ENCODE results near the gene SNED1.

The SNED1 gene

DNA sequence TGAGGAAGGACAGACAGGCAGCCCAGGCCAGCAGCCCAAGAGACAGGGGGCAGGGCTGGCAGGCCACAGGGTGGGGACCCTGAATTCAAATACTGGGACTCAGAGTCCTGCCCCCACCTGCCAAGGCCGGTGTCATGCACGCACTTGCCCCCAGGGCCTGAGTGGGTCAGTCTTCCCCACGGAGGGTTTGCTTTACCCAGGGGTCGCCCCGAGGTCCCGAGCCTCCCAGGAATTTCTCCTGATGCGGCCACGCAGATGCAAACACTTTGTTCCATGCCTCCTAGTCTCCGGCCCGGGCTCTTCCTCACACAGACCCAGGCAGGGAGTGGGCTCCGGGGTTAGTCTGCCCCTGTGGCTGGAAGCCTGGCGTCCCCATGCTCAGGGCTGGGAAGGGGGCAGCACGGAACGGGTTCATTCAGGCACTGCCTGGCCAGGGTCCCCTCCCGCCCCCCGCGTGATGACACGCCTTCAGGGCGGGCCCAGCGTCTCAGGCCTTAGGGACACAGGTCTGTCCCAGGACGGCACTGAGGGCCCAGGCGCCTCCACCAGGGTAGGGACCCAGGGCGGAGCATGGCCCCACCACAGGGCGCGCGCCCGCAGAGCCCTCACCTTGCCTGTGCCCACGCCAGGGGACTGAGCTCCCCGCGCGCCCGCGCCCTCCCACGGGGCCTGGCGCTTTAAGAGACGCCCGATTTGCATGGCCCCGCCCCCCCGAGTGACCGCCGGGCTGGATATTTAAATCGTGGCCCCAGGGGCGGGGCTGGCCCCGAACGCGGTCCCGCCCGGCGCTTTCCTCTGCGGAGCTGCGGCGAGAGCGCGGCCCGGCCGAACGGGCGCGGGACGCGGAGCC is at the start of gene SNED1:
Gene SNED1, plus strand, starts transcription at position 763 of the 850 bp plus-strand sequence. CDS start 220 bp downstream, outside the sequence.
- peak; percentile 91 for DNase-seq (ENCODE audit: low spot score)

DNA sequence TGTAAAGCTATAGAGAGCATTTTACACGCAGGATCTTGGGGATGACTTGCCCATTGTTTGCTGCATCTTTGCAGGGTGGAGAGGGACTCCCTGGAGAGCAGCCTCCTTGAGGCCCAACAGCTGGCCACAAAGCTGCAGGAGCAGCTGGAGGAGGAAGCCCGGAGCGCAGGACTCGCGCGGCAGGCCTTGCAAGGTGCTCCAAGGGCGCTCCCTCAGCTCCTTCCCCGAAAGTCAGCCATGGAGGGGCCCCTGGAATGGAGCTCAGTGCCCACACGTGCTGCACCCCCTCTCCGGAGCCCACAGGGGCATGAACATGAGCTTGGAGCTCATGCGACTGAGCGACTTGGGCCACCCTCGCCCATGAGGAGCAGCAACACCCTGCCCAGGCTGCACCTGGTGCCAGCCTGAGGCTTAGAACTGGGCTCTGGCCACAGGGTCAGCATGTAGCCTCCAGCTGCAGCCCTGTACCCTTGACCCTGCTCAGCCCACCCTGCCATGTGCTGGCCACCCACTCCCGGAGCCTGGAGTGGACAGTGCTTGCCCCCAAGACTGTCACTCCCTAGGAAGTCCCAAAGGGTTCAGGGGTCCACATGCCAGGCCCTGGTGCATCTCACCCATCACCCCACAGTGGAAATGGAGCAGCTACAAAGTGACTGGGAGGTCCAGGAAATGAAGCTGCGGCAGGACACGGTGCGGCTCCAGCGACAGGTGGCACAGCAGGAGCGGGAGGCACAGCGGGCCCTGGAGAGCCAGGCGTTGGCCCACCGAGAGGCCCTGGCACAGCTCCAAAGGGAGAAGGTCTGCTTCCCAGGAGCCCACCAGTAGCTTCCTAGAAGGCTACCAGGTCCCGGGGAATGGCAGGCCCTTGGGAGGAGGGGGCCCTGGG is 49.3 kb upstream of the SNED1 start:
- no peak for DNase-seq (ENCODE audit: low spot score)

DNA sequence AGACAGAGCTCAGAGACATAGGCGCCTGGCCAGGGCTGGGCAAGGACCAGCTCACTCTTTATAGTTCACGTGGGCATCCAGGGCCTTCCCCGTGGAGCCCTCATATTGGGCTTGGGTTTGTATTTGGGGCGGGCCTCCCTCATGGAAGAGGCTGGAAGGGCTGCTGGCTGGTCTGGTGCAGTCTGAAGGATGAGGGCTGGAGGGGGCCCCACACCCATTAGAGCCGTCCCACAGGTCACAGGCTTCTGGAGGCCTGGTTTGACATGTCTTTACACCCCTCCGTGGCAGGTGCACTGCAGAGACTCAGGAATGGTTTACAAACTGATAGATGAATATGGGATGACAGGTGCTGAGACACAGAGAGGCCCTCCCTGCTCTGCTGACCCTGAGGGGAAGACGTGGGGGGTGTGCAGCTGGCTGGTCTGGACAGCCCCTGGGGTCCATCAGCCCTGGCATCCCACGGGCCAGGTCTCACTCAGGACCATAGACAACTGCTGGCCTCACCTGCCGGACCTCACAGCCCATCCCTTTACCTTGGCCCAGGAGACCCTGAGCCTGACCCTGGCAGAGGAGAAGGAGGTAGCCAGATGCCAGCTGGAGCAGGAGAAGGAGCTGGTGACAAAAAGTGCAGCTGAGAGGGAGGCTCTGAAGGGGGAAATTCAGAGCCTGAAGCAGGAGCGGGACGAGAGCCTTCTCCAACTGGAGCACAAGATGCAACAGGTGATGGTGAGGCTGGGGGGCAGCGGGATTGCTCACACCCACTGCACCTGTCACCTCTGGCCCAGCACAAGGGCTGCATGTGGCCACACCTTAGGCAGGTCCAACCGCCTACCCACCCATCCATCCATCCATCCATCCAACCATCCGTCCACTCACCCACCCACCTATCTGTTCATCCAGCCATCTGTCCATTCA is 48.4 kb upstream of the SNED1 start:
- no peak for DNase-seq (ENCODE audit: low spot score)

DNA sequence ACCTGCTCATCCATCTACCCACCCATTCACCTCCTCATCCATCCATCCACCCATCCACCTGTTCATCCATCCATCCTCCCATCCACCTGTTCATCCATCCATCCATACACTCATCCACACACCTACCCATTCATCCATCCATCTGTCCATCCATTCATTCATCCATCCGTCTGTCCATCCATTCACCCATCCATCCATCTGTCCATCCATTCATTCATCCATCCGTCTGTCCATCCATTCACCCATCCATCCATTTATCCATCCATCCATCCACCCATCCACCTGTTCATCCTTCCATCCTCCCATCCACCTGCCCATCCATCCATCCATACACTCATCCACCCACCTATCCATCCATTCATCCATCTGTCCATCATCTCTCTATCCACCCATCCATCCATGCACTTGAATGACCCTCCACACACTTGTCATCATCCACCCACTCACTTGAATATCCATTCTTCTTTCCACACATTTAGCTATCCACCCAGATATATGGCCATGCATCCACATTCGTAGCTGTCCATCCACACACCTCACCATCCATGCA is 47.3 kb upstream of the SNED1 start:
- no peak for DNase-seq (ENCODE audit: low spot score)

DNA sequence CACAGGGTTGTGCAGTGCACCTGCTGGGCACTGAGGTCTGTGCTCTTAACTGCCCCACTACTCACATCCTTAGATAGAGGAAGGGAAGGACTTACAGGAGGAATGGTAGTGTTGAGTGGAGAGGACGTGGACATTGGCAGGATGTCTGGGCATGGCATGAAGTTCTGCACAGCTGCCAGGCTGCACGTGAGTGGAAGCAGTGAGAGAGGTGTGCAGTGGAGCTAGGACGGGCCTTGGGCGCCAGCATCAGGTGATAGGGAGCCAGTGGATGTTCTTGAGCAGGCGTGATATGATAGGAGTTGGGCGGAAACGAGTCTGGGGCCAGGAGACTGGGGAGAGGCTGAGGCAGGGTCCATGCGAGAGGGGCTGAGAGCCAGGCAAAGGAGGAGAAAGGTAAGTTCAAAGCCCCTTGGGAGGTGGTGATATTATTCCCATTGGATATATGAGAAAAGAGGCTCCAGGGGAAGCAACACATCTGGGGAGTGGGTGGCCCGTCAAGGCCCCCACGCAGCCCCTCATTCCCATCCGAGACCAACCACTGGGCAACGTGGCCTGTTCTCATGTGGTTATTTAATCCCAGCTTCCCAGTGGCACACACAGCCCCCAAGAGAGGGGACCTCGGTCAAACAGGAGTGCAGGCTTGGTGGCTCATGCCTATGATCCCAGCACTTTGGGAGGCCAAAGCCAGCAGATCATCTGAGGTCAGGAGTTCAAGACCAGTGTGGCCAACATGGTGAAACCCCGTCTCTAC is 45.7 kb upstream of the SNED1 start:
- DNase-seq (ENCODE audit: low spot score): no peak

DNA sequence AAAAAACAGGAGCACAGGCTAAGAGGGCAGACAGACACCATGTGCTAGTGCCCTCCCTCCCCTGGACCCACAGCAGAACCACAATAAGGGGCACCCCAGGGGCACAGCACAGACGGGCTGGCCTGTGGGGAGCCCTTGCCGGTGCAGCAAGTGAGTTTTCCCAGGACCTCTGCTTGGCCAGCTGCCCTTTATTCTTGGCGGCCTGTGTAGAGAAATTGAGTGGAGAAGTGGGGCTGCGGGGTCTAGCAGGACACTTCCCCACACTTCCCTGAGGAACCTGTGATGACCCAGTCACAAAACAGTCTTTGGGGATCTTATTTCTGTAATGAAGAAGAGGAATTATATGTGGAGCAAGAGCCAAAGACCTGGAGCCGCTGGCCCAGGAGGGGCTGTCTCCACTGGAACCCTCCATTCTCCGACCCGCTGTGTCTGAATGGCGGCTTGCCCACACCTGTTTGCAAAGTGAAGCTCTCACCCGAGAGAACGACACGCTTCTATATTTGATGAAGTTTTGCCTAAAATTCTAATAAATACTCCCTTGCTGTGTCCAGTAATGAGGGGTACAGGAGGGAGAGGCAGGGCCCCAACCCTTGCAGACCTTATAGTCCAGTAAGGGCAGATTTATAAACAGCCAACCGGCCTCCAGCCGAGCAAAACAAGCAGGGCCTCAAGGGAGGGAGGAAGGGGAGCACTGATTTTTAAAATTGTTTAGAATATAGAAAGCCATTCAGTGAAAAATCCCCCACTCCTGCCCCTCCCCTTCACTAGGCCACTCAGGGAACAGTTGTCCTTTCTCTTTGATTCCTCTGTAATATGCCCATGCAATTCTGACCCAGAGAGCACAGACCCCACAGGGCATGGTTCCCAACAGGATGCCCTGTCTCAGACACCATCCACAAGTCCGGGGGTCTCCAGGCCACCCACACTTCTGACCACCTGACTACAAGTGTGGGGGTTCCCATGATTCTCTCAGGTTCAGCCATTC is 44.7 kb upstream of the SNED1 start:
- DNase-seq (ENCODE audit: low spot score): no peak

DNA sequence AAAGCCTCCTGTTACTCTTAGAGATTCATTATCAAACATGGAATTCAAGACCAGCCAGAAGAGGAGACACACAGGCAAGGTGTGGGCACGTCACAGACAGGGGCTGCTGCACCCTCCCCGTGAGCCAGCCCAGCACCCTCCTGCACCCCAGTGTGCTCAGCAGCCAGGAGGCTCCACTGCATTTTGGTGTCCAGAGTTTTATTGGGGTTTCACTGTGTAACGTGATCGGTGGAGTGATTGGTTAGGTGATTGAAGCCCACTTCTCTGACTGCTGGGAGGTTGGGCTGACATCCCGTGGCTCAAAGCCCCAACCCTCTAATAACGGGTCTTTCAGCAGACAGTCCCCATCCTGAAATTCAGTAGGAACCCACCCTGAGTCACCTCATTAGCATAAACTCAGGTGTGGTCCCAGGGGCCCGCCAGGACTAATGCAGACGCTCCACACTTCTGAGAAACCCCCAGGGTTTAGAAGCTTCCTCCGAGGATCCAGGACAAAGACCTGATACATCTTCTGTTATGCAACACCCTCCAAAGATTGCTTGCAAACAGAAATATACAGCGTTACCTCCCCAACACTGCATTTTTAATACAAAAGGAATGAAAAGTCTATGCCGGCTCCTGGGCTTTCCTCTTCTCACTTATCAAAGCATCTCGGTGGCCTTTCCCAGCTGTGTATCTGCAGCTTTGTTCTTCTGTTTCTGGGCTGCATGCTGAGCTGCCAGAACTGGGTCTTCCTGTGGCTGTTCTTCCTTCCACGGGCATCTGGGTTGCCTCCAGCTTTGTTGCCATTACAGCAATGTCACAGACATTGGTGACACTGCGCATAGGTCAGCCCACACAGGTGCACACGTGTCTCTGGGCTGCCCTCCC is 43.7 kb upstream of the SNED1 start:
- DNase-seq (ENCODE audit: low spot score): no peak

DNA sequence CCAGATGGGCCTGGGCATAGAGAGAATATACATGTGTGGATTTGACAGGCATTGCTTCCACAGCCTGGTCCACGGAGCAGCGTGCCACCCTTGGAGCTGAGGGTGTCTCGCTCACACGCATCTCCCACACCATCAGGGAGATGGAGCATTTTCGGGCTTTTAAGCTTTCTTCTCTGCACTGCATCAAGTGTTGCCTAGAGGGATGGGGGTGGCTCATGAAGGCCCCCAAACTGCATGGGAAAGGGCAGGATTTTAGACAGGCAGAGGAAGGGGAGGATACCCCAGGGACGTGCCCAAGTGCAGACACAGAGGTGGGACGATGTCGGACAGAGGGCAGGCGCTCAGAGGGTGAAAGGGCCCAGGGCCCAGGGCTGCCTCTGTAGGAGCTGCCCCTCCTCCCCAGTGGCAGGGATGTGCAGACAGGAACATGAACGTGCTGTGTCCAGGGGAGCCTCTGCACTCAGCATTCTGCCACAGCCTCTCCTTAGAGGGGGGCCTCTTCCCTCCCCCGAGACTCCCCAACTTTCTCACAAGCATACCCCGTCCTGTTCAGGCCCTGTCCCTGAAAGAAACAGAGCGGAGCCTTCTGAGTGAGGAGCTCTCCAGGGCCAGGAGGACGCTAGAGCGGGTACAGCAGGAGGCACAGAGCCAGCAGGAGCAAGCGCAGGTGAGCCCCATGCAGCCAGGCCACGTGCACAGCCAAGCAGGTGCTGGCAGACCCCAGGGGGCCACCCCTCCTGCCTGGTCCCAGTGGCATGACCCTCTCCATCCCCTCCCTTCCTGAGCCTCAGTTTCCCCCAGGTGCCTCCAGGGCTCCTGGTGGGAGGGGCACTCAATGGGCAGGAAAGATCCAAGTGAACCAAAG is 42.9 kb upstream of the SNED1 start:
- no peak for DNase-seq (ENCODE audit: low spot score)

DNA sequence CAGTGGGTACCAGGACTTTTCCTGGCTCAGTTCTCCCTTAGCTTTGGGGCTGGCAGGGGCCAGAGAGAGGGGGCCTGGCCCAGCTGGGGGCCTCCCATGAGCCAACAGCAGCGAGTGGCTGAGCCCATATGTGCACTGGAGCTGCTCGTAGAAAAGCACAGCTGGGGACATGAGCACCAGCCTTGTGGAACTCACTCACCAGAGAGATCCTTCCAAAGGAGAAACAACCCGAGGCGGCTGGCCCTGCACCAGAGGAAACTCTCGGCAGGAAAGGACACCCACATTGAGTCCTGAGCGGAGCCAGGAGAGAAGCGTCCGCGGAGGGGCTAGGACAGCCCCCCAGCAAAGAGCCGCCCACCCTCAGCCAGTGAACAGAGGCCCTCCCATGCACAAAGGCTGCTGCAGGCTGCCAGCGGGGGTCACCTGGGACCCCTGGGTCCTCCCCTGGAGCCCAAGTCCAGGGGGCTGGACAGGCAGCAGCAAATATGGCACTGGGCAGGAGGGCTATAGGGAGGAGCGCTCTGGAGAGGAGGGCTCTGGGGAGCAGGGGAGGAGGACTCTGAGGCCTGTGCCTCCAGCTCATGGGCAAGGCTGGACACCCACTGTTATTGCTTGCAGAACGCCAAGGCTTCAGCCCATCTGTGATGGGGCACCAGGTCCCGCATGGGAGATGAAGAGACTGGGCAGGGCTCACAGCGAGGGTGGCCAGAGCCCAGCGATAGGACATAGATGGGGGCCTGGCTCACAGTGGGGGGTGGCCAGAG is 42.1 kb upstream of the SNED1 start:
- DNase-seq (ENCODE audit: low spot score): no peak

DNA sequence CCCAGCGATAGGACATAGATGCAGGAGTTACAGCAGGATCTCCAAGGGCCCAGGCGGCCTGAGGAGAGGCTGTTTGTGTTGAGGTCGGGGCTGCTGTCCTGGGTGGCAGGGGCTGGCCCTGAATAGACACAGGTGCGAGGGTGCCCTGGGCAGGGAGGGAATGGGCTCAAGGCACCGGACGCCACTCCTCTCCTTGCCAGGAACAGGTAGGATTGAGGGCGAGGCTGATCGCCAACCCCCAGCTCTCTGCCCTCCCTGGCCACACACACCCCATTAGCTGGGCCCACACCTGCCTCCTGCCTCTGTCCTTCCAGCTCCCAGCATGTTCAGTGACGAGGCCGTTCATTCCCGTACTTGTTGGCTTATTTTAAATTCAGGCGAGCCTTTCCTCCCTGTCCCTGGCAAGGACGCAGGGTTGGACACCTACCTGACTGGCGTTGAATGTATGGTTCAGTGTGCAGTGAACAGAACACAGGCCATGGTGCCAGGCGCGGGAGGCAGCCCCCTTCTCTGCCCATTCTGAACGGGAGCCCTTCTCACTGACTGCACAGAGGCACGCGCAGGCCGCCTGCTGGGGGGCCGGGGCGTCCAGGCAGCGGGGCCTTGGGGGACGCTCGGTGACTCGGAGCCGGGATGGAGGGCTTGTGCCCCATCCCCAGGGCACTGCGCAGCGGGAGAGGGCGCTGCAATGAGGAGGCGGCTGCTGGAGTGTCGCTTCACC is 41.3 kb upstream of the SNED1 start:
- DNase-seq (ENCODE audit: low spot score): no peak

DNA sequence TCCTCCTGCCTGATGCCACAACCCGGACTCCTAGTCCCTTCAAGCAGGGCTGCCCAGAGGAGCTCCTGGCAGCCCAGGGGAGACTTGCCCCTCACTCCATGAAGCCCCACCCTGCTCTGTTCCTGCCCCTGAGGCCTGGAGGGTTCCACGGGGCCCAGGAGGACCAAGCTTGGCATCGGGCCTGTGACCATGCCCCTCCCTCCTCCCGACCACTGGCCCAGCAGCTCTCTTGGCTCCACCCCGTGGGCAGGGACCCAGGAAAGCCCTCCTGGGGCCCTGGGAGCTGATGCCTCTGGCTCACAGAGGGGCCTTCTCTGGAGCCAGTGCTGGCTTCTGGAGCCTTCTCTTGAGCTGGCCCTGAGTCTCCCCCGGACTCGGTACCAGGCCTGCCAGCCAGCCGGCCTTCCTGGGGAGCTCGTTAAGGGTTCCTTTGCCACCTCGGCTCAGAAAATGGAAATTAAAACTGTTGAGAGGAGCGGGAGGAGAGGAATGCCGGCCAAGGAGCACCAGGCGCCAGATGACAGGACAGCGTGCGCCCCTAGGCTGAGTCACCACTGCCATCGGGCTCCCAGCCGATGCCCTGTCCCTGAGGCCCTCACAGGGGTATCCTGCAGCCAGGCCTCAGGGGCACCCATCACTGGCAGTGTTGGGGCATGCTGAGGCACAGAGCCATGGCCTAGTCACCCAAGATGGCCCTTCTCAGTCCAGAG is 40.6 kb upstream of the SNED1 start:
- DNase-seq (ENCODE audit: low spot score): no peak

DNA sequence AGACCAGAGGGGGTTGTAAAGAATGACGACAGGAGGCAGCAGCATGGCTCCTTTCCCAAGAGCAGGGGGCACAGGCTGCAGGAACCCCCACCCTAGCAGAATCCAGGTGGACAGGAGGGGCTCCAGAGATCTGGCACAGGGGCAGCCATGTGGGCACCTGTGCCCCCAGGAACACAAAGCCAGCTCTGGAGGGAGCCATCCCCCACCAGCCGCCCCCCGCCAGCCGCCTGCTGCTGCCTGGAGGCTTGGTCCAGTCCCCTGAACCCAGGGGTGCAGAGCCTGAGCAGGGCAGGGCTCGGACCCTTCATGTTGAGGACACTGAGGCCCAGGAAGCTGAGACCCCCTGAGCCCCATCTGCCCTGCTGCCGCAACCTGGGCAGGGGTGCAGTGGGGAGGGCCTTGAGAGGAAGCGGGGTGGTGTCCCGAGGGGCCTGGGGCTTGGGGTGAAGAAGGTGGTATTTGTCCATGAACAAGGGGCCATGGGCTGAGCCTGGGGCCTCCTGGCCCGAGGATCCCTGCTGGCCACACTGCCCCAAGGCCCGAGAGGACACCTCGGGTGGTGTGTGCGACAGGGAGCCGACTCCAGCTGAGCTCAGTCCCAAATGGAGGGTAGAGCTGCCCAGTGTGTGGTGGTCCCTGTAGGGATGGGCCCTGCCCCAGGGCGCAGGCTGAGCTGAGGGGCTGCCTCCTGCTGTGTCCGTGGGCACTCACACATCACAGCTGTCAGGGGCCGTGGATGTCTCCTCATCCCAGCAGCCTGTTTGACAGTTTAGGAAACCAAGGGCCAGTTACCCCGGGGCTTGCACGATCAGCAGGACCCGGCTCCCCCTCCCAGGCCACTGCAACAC is 39.8 kb upstream of the SNED1 start:
- DNase-seq (ENCODE audit: low spot score): no peak

DNA sequence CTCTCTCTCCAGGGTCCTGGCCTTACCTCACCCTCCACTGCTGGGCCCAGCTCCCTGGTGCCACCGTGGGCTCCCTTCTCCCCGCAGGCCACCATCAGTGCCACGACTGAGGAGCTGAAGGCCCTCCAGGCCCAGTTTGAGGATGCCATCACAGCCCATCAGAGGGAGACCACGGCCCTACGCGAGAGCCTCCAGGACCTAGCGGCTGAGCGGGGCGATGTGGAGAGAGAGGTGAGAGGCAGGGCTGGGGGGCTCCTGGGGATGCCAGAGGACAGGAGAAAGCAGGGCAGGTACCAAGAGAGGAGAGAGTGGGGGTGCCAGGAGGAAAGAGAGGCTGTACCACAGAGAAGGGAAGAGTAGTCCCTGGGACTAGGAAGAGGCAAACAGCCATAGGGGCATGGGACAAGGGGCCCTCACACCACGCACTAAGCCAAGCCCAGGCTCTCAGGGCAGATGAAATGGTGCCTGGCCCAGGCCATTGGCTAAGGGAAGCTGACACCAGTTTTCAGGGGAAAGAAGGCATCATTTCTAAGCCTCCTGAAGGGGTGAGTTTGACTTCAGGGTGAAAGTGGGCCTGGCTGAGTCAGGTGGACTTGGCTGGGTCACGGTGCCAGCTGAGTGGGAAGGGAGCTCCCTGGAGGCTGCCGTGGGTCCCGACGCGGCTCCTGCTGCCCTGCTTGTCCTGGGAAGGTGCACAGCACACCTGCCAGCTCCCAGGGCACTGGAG is 39.0 kb upstream of the SNED1 start:
- DNase-seq (ENCODE audit: low spot score): no peak

DNA sequence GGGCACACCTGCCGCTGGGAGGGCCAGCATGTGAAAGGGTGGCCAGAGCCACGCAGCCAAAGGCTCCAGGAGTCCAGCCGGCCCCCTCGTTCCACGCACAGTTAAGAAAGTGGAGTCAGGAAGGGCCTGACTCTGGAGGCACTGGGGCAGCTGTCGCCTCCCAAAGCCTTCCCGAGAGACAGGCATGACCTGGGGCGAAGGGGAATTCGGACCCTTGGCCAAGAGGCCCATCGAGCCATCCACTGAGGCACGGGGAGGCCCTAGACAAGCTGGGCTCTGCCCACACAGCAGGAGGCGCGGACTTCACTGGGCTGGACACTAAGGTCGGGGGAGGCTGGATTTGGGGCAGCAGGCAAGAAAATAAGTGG is 38.5 kb upstream of the SNED1 start:
- DNase-seq (ENCODE audit: low spot score): no peak

All from AG08396 (cell line).